Stimulated activated CD8-positive, alpha-beta memory T cell treated with anti-CD3 and anti-CD28 coated beads, Interleukin-7, amount 100 ng/mL, for 24 hours (primary cell): ENCODE results near the gene CHSY1.
"Not testable (repeated sequence)": the region's sequence is repeated elsewhere in the genome, so short reads cannot be mapped to it uniquely, and the experiment has no call there.

Experiments
- DNase-seq: peaks from one replicate; pipeline ENCODE4 v3.0.0-alpha.2; 2020; ENCODE audit warnings: low read depth

Gene CHSY1

DNA sequence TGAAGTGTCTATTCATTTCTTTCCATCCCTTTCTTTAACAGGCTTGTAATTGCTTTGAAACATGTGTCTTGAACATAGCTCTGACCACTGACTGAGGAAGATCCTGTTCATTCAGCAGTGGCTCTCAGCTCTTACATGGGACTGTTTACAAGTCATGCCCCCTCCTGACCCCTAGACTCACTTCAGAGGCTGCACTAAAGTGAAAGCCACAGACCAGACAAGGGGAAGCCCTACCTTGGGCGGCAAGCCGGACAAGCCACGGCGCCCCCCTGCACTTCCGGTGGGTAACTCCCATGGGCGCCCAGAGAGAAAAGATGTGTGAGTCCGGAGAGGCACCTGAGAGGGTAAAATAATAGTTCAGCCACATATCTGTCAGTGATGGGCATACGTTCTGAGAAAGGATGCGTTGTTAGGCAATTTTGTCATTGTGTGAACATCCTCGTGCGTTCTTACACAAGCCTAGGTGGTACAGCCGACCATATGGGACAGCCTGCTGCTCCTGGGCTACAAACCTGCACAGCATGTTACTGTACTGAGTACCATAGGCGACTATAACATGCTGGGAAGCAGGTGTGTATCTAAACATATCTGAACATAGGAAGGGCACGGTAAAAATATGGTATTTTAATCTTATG is 116.2 kb downstream of the CHSY1 start:
- DNase-seq, result no peak

DNA sequence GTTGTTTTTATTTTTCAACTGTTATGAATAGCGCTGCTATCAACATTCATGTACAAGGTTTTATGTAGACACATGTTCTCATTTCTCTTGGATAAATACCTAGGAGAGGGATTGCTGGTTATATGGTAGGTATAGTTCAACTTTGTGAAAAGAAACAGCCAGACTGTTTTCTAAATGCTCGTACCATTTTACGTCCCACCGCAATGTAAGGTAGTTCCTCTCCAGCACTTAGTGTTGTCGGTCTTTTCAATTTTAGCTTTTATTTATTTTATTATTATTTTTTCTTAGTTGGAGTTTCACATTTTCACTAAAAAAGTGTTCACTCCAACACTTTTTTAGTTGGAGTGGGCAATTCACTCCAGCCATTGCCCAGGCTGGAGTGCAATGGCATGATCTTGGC is 117.1 kb downstream of the CHSY1 start:
- no peak for DNase-seq

DNA sequence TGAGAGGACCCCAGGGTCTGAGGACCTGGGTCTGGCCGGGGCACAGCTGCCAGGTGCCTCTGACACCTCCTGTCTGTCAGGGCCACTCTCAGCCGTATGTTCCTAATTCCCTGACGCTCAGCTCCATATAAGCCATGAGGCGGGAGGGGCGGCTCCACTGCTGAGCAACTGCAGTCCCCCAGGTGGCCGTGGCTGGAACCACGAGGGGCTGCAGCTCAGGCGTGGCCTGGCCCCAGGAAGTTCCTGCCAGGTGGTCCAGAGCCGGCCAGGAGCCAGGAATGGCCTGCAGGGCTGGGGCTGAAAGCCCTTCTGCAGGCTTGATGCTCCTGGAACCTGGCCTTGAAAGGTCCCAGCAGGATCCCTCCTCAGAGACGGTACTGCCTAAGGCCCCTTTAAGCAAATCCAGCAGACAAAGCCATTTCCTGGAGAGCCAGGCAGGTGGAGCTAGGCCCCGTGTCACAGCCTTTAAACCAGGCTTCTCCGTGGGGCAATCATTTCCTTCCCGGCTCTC is 118.0 kb downstream of the CHSY1 start:
- DNase-seq, result no peak

DNA sequence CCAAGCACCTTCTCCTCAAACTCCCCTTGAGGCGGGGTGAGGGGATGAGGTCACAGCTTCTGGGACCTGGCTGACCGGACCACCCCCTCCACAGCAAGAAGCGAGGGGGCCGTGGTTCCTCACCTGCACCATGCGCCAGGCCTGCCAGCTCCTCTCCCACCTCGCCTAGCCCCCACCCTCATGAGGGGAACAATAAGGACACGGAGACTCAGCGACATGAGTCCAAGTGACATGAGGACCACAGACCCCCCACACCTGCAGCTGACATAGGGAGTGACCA is 118.7 kb downstream of the CHSY1 start:
- no peak for DNase-seq

DNA sequence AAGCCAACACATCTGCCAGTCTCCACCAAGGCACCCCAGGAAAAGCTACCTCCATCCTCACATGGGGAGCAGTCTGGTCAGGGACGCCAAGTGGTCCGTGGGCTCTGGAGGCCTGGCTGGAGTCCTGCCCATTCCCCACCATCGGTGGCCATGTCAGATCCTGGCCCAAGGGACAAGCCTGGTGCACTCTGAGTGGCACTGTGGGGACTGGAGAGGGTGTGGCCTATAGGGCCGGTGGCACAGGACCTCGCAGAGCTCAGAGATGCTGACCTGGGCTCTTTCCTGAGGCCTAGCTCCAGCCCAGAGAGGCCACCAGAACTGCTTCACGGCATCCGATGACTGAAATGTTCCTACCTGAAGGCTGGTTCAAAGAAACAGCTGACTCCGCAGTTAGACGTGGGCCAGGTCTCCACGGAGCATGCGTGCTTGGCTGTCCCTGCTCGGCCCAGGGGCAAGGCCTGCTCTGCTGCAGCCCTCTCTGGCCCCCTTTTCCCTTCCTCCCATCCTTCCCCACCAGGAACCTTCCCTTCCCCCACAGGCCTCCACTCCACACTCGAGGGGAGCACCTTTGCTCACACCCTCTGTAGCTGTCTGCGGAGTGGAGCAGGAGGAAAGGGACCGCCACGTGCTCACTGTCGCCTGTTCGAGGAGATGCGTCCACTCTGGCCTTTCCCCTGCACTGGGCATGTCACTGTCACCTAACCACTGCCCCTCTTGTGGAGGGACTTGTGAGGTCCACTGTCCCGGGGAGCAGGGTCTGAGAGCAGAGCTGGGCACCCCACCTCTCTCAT is 119.3 kb downstream of the CHSY1 start:
- DNase-seq, result no peak

DNA sequence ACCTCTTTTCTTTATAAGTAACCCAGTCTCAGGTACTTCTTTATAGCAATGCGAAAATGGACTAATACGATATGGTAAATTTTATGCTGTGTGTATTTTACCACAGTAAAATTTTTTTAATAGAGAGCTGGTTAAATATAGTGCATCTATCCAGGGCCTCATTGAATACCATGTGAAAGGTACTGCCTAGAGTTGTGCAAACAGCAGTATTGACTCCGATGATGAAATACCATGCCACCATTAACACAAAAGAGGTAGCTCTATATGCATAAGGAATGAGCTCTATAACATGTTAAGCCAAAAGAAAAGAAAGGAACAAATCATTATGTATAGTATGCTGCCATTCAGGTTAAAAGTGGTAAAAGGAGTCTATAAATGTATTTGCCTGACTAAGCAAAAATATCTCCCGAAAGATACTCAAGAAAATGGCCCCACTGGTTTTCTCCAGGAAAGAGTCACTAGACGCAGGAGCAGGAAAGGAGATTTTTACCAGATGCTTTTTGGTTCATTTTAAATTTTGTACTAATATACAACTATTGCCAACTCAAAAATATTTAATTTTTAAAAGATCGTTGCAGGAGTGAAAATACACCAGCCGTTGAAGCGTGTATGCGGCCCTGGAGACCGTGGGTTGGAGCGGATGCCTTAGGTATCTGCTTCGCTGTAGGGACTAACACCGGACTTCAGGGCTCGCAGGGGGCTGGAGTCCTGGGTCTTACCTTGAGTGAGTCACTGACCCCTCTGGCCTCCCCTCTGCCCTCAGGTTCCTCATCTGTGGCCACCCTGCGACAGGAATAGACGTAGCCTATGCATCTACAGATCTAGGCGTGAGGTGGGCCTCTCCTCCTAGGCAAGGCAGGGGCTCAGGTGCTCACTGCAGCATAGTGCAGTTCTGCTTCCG is 120.1 kb downstream of the CHSY1 start:
- DNase-seq, result no peak

DNA sequence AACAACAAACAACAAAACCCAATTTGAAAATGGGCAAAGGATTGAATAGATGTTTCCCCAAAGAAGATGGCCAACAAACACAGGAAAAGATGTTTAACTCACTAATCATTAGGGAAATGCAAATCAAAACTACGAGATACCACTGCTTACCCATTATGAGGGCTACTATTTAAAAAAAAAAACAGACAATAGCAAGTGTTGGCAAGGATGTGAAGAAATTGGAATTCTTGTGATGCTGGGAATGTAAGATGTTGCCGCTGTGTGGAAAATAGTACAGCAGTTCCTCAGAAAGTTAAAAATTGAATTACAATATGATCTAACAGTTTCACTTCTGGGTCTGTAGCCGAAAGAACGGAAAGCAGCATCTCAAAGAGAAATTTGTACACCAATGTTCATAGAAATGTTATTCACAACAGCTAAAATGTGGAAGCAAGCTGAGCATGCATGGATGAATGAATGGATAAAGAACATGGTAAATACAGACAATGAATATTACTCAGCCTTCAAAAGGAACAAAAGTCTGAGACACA is 121.9 kb downstream of the CHSY1 start:
- no peak for DNase-seq

DNA sequence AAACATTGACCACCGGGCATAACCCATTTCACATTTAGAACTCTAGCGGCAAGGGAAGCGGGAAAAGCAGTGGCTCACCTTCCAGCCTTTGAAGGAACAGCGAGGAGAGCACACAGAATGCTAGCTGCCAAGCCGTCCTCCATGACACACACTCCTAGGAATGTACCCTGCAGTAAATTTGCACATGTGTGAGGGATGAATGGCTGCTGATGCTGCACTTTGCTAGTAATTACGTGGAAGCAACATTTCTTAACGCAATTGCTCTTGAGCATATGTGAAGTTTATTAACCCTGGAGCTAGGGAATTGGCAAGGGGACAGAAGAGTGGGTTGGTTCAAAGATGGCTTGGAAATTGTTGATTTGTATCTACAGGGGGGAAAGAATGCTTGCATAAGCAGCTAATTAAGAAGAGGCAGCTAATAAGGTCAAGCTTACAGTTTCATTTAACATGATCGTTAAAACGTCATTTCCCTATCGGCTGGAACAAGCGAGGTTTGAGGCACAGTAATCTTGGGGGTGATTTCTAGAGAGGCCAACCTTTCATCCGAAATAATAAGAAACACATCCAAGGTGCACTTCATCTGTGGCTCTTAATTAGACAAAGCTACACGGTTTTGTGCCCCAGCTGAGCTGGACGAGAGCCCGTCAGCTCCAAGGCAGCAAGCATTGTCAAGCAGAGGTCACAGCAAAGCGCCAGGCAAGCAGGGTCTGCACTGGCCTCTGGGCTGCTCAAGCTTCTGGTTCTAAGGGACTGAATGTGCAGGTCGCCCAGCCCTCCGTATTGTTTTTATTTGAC is 123.4 kb downstream of the CHSY1 start:
- no peak for DNase-seq

DNA sequence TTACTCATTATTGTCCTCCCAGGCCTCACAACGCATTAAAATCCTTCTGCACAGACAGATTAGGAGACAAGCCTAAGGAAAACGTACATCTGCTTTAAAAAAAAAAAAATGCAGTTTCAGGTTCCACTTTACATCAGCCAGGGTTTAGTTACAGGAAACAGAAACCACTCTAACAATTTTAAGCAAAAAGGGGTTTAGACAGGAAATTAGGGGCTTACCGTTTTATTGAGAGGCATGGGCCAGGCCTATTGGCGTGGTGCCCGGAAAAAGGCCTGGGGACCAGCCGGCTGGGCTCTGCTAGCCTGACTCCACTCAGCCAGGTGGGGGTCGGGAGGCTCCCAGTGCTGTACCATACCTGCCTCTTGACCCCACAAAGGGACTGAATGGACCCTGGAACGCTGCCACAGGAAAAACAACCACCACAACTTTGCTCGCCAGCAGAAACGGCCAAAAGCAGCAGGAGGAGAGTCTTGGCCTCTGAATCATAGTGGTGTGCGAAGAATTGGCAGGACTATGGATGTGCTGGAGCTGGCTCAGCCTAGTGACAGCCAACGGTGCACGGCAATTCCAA is 124.3 kb downstream of the CHSY1 start:
- DNase-seq, result no peak

DNA sequence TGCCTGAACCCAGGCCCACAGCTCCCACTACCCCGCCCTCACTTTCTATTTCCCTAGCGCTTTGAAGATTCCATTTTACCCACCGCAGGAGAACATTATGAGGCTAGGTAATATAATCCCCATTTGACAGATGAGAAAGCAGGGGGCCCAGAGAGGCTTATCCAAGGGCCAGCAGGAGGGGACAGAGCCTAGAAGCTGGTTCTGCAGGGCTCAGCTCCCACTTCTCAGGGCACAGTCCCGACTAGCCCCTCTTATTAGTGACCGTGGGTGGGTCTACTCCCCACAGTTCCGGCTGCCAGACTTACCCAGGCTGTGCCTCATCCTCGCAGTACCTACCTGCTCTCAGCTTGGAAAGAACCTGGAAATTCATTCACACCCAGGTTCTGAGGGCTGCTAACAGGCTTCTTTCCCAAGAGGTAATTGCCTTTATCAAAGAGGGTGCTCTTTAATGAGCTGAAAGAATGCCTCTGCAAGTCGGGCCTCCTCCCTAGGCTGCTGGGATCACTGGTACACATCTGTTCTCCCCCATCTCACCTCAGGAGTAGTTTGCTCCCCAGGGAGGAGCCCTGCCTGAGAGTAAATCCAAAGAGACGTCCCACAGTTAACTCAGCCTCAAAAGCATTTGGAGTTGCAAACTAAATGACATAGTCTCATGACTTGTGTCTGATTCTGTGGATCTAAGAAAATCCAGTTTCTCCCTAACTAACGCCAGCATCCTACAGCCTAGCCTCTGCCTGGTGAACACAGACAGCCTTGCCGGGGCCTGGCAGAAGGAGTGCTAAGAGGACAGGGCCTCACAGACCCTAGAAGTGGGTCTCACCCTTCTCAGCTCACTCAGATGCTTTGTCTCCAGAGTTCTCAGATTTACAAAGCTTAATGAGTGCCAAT is 125.0 kb downstream of the CHSY1 start:
- DNase-seq, result no peak

DNA sequence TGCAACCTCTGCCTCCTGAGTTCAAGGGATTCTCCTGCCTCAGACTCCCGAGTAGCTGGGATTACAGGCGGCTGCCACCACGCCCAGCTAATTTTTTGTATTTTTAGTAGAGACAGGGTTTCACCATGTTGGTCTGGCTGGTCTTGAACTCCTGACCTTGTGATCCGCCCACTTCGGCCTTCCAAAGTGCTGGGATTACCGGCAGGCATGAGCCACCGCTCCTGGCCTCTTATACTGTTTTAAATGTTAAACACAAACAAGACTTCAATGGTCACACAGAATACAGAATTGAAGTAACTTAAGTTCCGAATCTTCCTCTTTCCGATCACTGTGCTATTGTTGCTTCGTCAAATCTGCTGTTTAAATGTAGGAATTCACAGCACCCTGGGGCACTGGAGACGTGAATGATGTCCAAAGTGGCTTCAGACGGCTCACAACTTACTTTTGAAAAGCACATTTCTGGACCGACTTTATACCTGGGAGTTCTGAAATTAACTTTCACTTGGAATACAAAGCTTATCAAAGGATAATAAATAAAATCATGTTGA is 125.9 kb downstream of the CHSY1 start:
- DNase-seq, result not testable (repeated sequence)
